ENCODE results near the gene MBD5.

DNA sequence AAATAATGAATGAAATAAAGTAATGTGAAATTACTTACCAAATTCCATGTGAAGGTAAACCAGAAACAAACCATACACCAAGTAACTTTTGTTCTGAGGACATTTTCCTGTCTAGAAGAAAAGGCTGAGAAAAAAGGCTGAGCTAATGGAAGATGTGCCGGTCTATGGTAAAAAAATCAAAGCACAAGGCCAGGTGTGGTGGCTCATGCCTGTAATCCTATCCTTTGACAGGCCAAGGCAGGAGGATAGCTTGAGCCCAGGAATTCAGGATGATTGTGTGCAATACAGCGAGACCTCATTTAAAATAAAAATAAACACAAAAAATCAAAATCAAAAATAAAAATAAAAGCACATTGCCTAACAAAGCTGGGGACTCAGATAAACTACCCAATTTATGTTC is 7.0 kb upstream of the MBD5 start:
- TF ChIP-seq RAD21 (conservative IDR thresholded peaks at IDR 0.05 in 1 of 2, IDR thresholded peaks at IDR 0.05 in 1 of 2) (no peak), MAFK (IDR thresholded peaks at IDR 0.05; ENCODE audit: partially characterized antibody) (no peak), MYC (IDR thresholded peaks at IDR 0.05; ENCODE audit: borderline replicate concordance, low read length) (no peak), NFE2L2 (conservative IDR thresholded peaks at IDR 0.05; ENCODE audit: low read length) (no peak)
- TF ChIP-seq, protein P1, sequence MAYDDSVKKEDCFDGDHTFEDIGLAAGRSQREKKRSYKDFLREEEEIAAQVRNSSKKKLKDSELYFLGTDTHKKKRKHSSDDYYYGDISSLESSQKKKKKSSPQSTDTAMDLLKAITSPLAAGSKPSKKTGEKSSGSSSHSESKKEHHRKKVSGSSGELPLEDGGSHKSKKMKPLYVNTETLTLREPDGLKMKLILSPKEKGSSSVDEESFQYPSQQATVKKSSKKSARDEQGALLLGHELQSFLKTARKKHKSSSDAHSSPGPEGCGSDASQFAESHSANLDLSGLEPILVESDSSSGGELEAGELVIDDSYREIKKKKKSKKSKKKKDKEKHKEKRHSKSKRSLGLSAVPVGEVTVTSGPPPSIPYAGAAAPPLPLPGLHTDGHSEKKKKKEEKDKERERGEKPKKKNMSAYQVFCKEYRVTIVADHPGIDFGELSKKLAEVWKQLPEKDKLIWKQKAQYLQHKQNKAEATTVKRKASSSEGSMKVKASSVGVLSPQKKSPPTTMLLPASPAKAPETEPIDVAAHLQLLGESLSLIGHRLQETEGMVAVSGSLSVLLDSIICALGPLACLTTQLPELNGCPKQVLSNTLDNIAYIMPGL (CRISPR knock-in tag; IDR thresholded peaks at IDR 0.05; ENCODE audit: borderline replicate concordance) = no peak
- TF ChIP-seq, protein P2, sequence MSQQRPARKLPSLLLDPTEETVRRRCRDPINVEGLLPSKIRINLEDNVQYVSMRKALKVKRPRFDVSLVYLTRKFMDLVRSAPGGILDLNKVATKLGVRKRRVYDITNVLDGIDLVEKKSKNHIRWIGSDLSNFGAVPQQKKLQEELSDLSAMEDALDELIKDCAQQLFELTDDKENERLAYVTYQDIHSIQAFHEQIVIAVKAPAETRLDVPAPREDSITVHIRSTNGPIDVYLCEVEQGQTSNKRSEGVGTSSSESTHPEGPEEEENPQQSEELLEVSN (IDR thresholded peaks at IDR 0.05; ENCODE audit: borderline replicate concordance, low read depth) = no peak
- TF ChIP-seq, protein P3, sequence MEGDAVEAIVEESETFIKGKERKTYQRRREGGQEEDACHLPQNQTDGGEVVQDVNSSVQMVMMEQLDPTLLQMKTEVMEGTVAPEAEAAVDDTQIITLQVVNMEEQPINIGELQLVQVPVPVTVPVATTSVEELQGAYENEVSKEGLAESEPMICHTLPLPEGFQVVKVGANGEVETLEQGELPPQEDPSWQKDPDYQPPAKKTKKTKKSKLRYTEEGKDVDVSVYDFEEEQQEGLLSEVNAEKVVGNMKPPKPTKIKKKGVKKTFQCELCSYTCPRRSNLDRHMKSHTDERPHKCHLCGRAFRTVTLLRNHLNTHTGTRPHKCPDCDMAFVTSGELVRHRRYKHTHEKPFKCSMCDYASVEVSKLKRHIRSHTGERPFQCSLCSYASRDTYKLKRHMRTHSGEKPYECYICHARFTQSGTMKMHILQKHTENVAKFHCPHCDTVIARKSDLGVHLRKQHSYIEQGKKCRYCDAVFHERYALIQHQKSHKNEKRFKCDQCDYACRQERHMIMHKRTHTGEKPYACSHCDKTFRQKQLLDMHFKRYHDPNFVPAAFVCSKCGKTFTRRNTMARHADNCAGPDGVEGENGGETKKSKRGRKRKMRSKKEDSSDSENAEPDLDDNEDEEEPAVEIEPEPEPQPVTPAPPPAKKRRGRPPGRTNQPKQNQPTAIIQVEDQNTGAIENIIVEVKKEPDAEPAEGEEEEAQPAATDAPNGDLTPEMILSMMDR (IDR thresholded peaks at IDR 0.05) = no peak

Data from A549 (cell line).